ENCODE results near the gene ALDH16A1. TPM values are rescaled to one million over a fixed set of nuclear protein-coding genes. Genes with fewer than 3 reads are reported as not detected.
A peak's percentile ranks its signal among the peaks of the same experiment; 100 is the strongest.

Gene ALDH16A1
- 27.6 and 38.8 TPM in 2 replicates for total RNA-seq
- polyA plus RNA-seq, result 33.2 and 42.3 TPM in 2 replicates
- 17.0 and 22.3 TPM in 2 replicates for polyA plus RNA-seq (2011; cell fraction: cytosol; rRNA removed)
- polyA plus RNA-seq (2011; cell fraction: nucleus; rRNA removed), result 34.5 and 40.5 TPM in 2 replicates
- 16.3 and 21.0 TPM in 2 replicates for polyA plus RNA-seq (2012)
- 12.9 and 21.3 TPM in 2 replicates for polyA minus RNA-seq
- polyA minus RNA-seq (2011; cell fraction: cytosol; rRNA and poly(A)+ RNA removed), result 31.6 TPM
- polyA minus RNA-seq (2011; cell fraction: nucleus; rRNA and poly(A)+ RNA removed), result 7.4 and 18.8 TPM in 2 replicates
- Bru-seq, nascent RNA, result percentile 51 among the genes with signal in this experiment
- BruChase-seq, experiment 1, labeled RNA remaining after a 6-hour chase, result percentile 67 among the genes with signal in this experiment
- percentile 57 among the genes with signal in this experiment for BruChase-seq, experiment 2, labeled RNA remaining after a 2-hour chase
- long read RNA-seq, transcript ALDH16A1-201 (17 exons, 3,153 nt), result major isoform, 62 of 92 reads
- long read RNA-seq, partial matches to known transcripts, result 19 of 92 reads
- long read RNA-seq, other reads (novel, unspliced or antisense), result 7 of 92 reads

GRCh38 chr19:49453013-49453756, at the start of gene ALDH16A1:
Gene ALDH16A1, plus strand, starts transcription at chr19:49453225. Its CDS starts 107 bp downstream, at chr19:49453332.
- Histone ChIP-seq H3K79me2 (ENCODE audit: control insufficient read depth, insufficient read depth, low read length) (peaks cover 11% of the 10 kb centered on the region), H2AFZ (ENCODE audit: low read depth, low read length) (peak within 1 kb of the TSS; percentile 75), H3K9me3 (replicated peaks; ENCODE audit: control insufficient read depth, insufficient read depth, low read length) (no peaks in the 10 kb centered on the region), H3K4me1 (ENCODE audit: control insufficient read depth, extremely low read depth, insufficient read depth, low read length) (peaks cover 11% of the 10 kb centered on the region), H3K27ac (ENCODE audit: insufficient read depth, low read depth, low read length) (peak within 1 kb of the TSS; percentile 83), H4K20me1 (replicated peaks; ENCODE audit: control insufficient read depth, extremely low read depth, insufficient read depth, low read length) (no peaks in the 10 kb centered on the region), H3K27me3 (ENCODE audit: control insufficient read depth in 2 of 2, insufficient read depth in 2 of 2, low read length in 2 of 2) (no peaks in the 10 kb centered on the region), H3K36me3 (ENCODE audit: control insufficient read depth in 2 of 2, extremely low read depth in 1 of 2, insufficient read depth in 2 of 2, low read length in 2 of 2) (peaks cover 0 to 4% of the 10 kb centered on the region in 2 experiments), H3K9ac (replicated peaks; ENCODE audit: extremely low read depth, insufficient read depth, low read length) (peak within 1 kb of the TSS; percentile 92), H3K4me3 (replicated peaks in 1 of 3; ENCODE audit: insufficient read depth in 1 of 3, low read depth in 1 of 3, low read length in 3 of 3) (peak within 1 kb of the TSS; percentile 31 to 74 (median 52)), H3K4me2 (ENCODE audit: insufficient read depth, low read length) (peak within 1 kb of the TSS; percentile 79), H3K9me1 (replicated peaks; ENCODE audit: control insufficient read depth, extremely low read depth, insufficient read depth, low read length) (no peaks in the 10 kb centered on the region)
- TF ChIP-seq GATA2 (IDR thresholded peaks at IDR 0.05; ENCODE audit: insufficient read depth, insufficient read length, low read depth, low read length), result no peak
- peak; percentile 96 for TF ChIP-seq POLR2AphosphoS5 (IDR thresholded peaks at IDR 0.05; ENCODE audit: insufficient read depth, low read depth, low read length)
- no peak for TF ChIP-seq JUN (IDR thresholded peaks at IDR 0.05; ENCODE audit: borderline replicate concordance, insufficient read depth, insufficient read length, low read depth)
- TF ChIP-seq POLR2A (IDR thresholded peaks at IDR 0.05; ENCODE audit: low read depth, low read length), result peak; percentile 95
- no peak for TF ChIP-seq EZH2 (IDR thresholded peaks at IDR 0.05; ENCODE audit: borderline replicate concordance, low read depth, low read length, severe bottlenecking)
- no peak for TF ChIP-seq CTCF (IDR thresholded peaks at IDR 0.05; ENCODE audit: extremely low read depth in 1 of 2, insufficient read depth in 1 of 2, low read depth in 1 of 2, low read length in 2 of 2)
- no peak for TF ChIP-seq FOS (IDR thresholded peaks at IDR 0.05; ENCODE audit: borderline replicate concordance, insufficient read depth, low read length)
- TF ChIP-seq MYC (IDR thresholded peaks at IDR 0.05; ENCODE audit: low read depth, low read length), result no peak
- peak; percentile 65 for TF ChIP-seq MAX (IDR thresholded peaks at IDR 0.05; ENCODE audit: insufficient read depth, insufficient read length)
- no TSS peak for BruUV-seq (replicated peaks)
- peak; percentile 99 for FAIRE-seq
- intact Hi-C loops (cut with micrococcal nuclease) (loop anchor here (2.0 to 5.0 kb wide), 3 partner anchors 22 to 424 kb away; partner anchors contain the start of genes AKT1S1, FLT3LG, RRAS and SCAF1), dilution Hi-C loops (cut with MboI; ENCODE audit: extremely low pct_ligation_motif_present, low sequenced_read_pairs) (no loop called here)
- ChIA-PET POLR2A (interaction anchor here (0.6 to 1.0 kb wide), 3 partner anchors 20 to 325 kb away, joined by 3 to 8 read pairs (median 7); no protein-coding TSS in a partner anchor), CTCF (interaction anchor here (0.7 to 3.8 kb wide), 3 partner anchors 20 to 24 kb away, joined by 3 to 17 read pairs (median 8); partner anchors contain the start of gene FLT3LG)
- DNase-seq (ENCODE audit: low read depth, low spot score), result peak; percentile 98
